Lung (tissue), 12 donors: Measurements from ENCODE around the gene RNF14. TPM values are rescaled to one million over a fixed set of nuclear protein-coding genes. Genes with fewer than 3 reads are reported as not detected.

ENCODE experiments used
- ATAC-seq: fragments of 200-7000 bp; cut with Tn5 transposase; one replicate; pipeline ENCODE4 v1.9.1; 2020; ENCODE audit warnings: moderate number of reproducible peaks; ENCODE audit not compliant: insufficient read depth, low FRiP score
- DNase-seq, 3 donors: peaks; one replicate each; pipeline ENCODE4 v3.0.0-alpha.2; 2013 to 2017
- H3K27ac ChIP-seq, 2 donors: one replicate each; pipeline ENCODE4 v1.5.1; 2013; ENCODE audit warnings: mild to moderate bottlenecking in 2 of 2, moderate library complexity in 2 of 2, control low read depth in 1 of 2, inconsistent platforms in 1 of 2, low read depth in 1 of 2, low read length in 1 of 2
- H3K27me3 ChIP-seq, 3 donors: one replicate each; pipeline ENCODE4 v1.5.1; 2013; ENCODE audit warnings: low read length in 2 of 3; ENCODE audit not compliant: control insufficient read depth in 3 of 3, insufficient read depth in 3 of 3
- H3K36me3 ChIP-seq, 4 donors: one replicate each; pipeline ENCODE4 v1.5.1; 2013; ENCODE audit warnings: low read length in 4 of 4, mild to moderate bottlenecking in 1 of 4, moderate library complexity in 1 of 4; ENCODE audit not compliant: control insufficient read depth in 4 of 4, insufficient read depth in 4 of 4
- H3K4me1 ChIP-seq, 5 donors: one replicate each; pipeline ENCODE4 v1.5.1; 2013; ENCODE audit warnings: low read length in 5 of 5, mild to moderate bottlenecking in 2 of 5, moderate library complexity in 1 of 5; ENCODE audit not compliant: control insufficient read depth in 5 of 5, insufficient read depth in 5 of 5
- H3K4me3 ChIP-seq: one replicate; pipeline ENCODE4 v1.5.1; 2013; ENCODE audit warnings: mild to moderate bottlenecking, control low read depth, moderate library complexity
- H3K9ac ChIP-seq, 2 donors: one replicate each; pipeline ENCODE4 v1.5.1; 2013; ENCODE audit warnings: low read length in 2 of 2, control low read depth in 1 of 2; ENCODE audit not compliant: insufficient read depth in 1 of 2
- H3K9me3 ChIP-seq, 4 donors: one replicate each; pipeline ENCODE4 v1.5.1; 2013; ENCODE audit warnings: low read length in 3 of 4, mild to moderate bottlenecking in 1 of 4, moderate library complexity in 1 of 4; ENCODE audit not compliant: control insufficient read depth in 4 of 4, insufficient read depth in 3 of 4
- CTCF ChIP-seq: IDR thresholded peaks from 2 replicates; pipeline ENCODE4 v1.5.1; 2012; ENCODE audit warnings: mild to moderate bottlenecking; ENCODE audit errors: control extremely low read depth, extremely low read depth
- WGBS, 2 donors: extraction: QIAGEN DNeasy Blood & Tissue Kit; methylation state at CpG; one replicate each; pipeline ENCODE4 v1.1.7; 2013; 5-methylcytosine and 5-hydroxymethylcytosine counted together
- polyA plus RNA-seq, 2 donors: library from polyadenylated mRNA; stranded (reverse); fragments of 200-250 nt; gene quantifications; one replicate each; pipeline ENCODE4 v1.2.1, GENCODE V29; 2013
- total RNA-seq, 2 donors: library from RNA; depleted of rRNA in 1 of 2; stranded (reverse); fragments of >200 nt in 1 of 2; gene quantifications; one replicate each; pipeline ENCODE4 v1.2.1, GENCODE V29; 2014 to 2021
- donor health status: control.
- donor health status: control.
- donor health status: Bipolar disorder and iron deficiency.
- donor health status: healthy.
- donor health status: DM: yes; HTN: yes; CAD: no.

The RNF14 gene
- total and polyA plus RNA-seq, 4 donors: 16.8 to 66.0 (median 45.1) TPM

DNA sequence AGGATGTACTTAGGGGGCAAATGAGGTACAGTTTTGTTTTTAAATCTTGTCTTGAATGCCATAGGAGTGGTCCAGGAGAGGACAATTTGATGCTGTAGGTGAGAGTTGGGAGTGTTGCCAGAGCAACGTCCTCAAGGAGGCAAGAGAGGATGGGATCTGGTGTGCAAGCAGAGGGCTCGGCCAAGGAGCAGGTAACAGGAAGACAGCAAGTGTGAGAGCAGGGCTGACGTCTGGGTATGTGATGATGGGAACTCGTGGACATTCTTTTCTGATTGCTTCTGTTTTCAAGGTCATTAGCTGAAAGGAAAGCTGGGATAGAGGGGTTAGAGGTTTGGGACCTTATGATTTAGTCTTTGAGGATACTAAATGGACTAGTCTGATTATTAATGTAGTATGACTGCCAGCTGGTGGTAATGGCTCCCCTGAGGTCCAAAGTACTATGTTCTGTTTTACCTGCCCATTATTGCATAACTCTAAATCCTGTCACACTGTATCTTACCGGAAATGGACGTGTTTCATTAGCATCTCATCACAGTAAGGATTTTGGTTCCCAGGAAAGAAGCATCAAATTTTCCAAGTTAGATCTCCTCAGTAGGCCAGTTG is 28.6 kb downstream of the RNF14 start:
- Histone ChIP-seq H3K36me3 (peaks cover 11 to 24% (median 18%) of the 10 kb centered on the region in 4 donors), H3K27ac (no peak overlapping the region), H3K27me3 (no peaks in the 10 kb centered on the region), H3K9me3 (peaks cover 0 to 1% (median 0%) of the 10 kb centered on the region in 4 donors), H3K4me3 (no peak overlapping the region), H3K9ac (no peak overlapping the region), H3K4me1 (no peaks in the 10 kb centered on the region)
- DNase-seq (no peak), ATAC-seq (no peak)
- WGBS, 2 donors: 58 to 64% methylated on average over 6 of the region's 6 CpGs
- no peak for TF ChIP-seq CTCF

GRCh38 chr5:142000173-142000572 is 31.3 kb downstream of the RNF14 start:
- 71 to 90% methylated on average over 1 of the region's 1 CpG for WGBS, 2 donors
- H3K9me3 ChIP-seq: peaks cover 0 to 1% (median 0%) of the 10 kb centered on the region in 4 donors
- no peaks in the 10 kb centered on the region for H3K27me3 ChIP-seq
- H3K9ac ChIP-seq: no peak overlapping the region
- no peaks in the 10 kb centered on the region for H3K4me1 ChIP-seq
- peaks cover 8 to 24% (median 20%) of the 10 kb centered on the region in 4 donors for H3K36me3 ChIP-seq
- H3K4me3 ChIP-seq: no peak overlapping the region
- DNase-seq: no peak
- no peak for ATAC-seq
- TF ChIP-seq CTCF: no peak
- no peak overlapping the region for H3K27ac ChIP-seq

DNA sequence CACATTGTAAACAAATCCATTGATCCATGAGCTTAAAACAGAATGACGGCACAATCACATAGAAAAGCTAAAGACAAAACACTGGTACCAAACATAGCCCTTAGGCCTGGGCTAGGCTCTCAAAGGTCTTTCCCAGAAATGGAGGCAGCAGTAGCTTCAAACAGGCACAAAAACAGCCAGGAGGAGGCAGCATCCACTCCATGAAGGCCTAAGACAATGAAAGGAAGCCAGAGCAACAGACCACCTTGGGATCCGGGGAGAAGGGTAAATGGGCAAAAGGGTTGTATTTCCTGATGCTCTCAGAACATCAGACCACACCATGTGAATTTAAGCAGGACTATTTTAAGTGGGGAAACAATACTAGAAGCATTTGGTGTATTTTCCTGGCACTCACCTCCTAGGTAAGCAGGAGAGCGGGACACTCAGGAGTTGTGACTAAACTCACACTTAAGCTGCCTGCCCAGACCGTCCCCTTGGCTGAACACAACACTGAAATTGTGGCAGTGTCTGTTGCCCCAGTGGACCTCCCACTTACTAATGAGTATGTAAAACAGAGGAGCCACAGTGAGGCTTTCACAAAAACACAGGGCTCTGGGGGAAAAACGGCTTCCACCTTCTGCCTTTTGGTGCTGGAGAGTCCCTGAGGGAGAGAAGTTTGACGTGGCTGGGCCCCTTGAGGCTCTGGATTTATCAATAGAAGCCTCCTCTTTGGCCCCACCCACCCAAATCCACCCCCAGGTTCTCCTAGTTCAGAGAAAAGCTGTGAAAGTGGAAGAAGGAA is 32.0 kb downstream of the RNF14 start:
- no peak for TF ChIP-seq CTCF
- ATAC-seq: no peak
- DNase-seq: peak in 1 of 3 donors; percentile 8
- Histone ChIP-seq H3K4me3 (no peak overlapping the region), H3K9me3 (peaks cover 0 to 1% (median 0%) of the 10 kb centered on the region in 4 donors), H3K9ac (no peak overlapping the region), H3K27me3 (no peaks in the 10 kb centered on the region), H3K4me1 (no peaks in the 10 kb centered on the region), H3K27ac (no peak overlapping the region), H3K36me3 (peaks cover 8 to 30% (median 20%) of the 10 kb centered on the region in 4 donors)
- WGBS, 2 donors: 75 to 84% methylated on average over 6 of the region's 6 CpGs
